GM12864 (cell line): ENCODE results near the gene UNC13A.

Experiments
- DNase-seq: peaks from one replicate; pipeline ENCODE4 v3.0.0-alpha.2; 2011; ENCODE audit warnings: low read depth
- H3K4me3 ChIP-seq: 2 replicates; pipeline ENCODE4 v1.5.1; 2011; ENCODE audit warnings: mild to moderate bottlenecking, low read depth, low read length, control low read depth
- CTCF ChIP-seq: IDR thresholded peaks from 2 replicates; pipeline ENCODE4 v1.5.1; 2011; ENCODE audit warnings: low read depth, mild to moderate bottlenecking, moderate library complexity, low read length, control low read depth, inconsistent platforms; ENCODE audit errors: missing control alignments

The UNC13A gene

GRCh38 chr19:17615889-17616685, 72.1 kb downstream of the UNC13A start:
- peak overlapping the region; percentile 36 for H3K4me3 ChIP-seq
- no peak for DNase-seq
- TF ChIP-seq CTCF, result no peak

- DNase-seq, result no peak
- TF ChIP-seq CTCF, result no peak
- H3K4me3 ChIP-seq, result no peak overlapping the region
Observed at GRCh38 chr19:17614476-17614875, 73.7 kb downstream of the UNC13A start.

DNA sequence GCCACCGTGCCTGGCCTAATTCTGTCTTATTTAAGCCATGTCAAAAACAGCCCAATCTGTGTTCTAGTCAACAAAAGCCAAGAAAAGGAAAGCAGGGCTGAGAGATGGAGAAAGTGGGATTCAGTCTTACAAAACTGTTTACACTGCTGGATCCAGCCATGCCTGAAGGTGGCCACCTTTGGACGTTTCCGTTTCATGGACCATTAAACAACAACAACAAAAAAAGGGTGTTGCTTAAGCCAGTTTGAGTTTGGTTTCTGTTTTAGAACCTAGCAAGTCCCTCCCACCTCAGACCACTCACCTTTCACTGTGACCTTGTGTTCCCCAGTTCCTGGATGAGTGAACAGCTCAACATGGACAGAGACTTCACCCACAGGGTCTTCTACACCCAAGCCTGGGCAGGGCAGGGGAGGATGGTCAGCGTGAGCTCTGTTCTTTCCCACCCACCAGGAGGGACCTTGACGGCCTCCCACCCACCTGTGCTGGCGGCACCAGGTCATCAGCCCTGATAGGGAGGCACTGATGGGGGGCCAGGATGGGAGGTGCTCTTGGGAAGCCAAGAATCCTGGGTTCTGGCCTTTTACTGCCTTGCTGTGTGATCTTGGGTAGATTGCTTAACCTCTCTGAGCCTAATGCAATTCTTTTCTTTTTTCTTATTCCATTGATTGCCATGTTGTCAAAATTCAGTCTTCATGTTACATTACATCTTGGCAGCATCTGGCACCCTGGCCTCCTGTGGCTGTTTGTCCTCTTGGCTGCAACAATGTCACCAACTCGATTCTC, 76.5 kb downstream of the UNC13A start:
- TF ChIP-seq CTCF, result no peak
- DNase-seq, result no peak
- H3K4me3 ChIP-seq, result no peak overlapping the region

DNA sequence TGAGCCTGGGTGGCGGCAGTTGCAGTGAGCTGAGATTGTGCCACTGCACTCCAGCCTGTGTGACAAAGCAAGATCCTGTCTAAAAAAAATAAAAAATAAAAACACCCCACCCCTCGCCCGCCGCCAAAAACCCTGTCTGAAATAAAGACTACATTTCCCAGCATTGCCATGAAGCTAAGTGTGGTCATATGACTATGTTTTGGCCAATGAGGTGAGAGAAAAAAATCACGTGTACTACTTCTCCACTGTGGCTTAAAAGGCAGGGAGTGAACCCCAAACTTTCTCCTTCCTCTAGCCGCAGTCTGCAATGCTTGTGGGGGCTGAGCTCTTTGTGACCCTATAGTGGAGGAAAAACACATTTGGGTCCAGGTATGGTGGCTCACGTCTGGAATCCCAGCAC, 77.8 kb downstream of the UNC13A start:
- H3K4me3 ChIP-seq, result no peak overlapping the region
- no peak for DNase-seq
- no peak for TF ChIP-seq CTCF

DNA sequence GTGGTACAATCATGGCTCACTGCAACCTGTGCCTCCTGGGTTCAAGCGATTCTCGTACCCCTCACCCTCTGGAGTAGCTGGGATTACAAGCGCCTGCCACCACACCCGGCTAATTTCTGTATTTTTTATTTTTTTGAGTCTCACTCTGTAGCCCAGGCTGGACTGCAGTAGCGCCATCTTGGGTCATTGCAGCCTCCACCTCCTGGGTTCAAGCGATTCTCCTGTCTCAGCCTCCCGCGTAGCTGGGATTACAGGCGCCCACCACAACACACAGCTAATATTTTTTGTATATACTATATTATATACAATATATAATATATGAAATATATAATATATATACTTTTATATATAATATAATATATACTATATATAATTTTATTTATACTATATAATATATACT, 80.2 kb downstream of the UNC13A start:
- no peak for DNase-seq
- H3K4me3 ChIP-seq, result no peak overlapping the region
- TF ChIP-seq CTCF, result no peak

- H3K4me3 ChIP-seq, result peak overlapping the region; percentile 68
- peak; percentile 22 for TF ChIP-seq CTCF
- DNase-seq, result no peak
Observed at GRCh38 chr19:17606590-17607185, 81.5 kb downstream of the UNC13A start.
